Spleen (tissue), 11 donors: Measurements from ENCODE around the gene AK2. TPM values are rescaled to one million over a fixed set of nuclear protein-coding genes. Genes with fewer than 3 reads are reported as not detected.

Experiments
- DNase-seq: peaks from one replicate; pipeline ENCODE4 v3.0.0-alpha.2; 2020
- H3K27ac ChIP-seq, 8 donors: fragments of 200-600 bp; sonication (generic) in 7 of 8; 1 replicate in 4 of 8; 2 replicates in 4 of 8; pipeline versions ENCODE4 v1.5.0 to v1.8.0; 2016 to 2021; ENCODE audit warnings: inconsistent platforms in 4 of 8, mild to moderate bottlenecking in 4 of 8, moderate library complexity in 1 of 8
- H3K27me3 ChIP-seq, 7 donors: fragments of 200-600 bp; sonication (generic) in 6 of 7; replicated peaks in 1 of 7; 1 replicate in 4 of 7; 2 replicates in 3 of 7; pipeline versions ENCODE4 v1.5.0 to v1.8.0; 2016 to 2021; ENCODE audit warnings: inconsistent platforms in 3 of 7, mild to moderate bottlenecking in 1 of 7
- H3K36me3 ChIP-seq, 6 donors: fragments of 200-600 bp; sonication (generic) in 5 of 6; 1 replicate in 4 of 6; 2 replicates in 2 of 6; pipeline versions ENCODE4 v1.5.0 to v1.8.0; 2016 to 2021; ENCODE audit warnings: inconsistent platforms in 2 of 6
- H3K4me1 ChIP-seq, 6 donors: fragments of 200-600 bp; sonication (generic) in 5 of 6; 1 replicate in 3 of 6; 2 replicates in 3 of 6; pipeline versions ENCODE4 v1.5.0 to v1.8.0; 2016 to 2021; ENCODE audit warnings: inconsistent platforms in 3 of 6
- H3K4me3 ChIP-seq, 8 donors: fragments of 200-600 bp; sonication (generic) in 7 of 8; 1 replicate in 4 of 8; 2 replicates in 4 of 8; pipeline versions ENCODE4 v1.5.0 to v1.8.0; 2016 to 2021; ENCODE audit warnings: inconsistent platforms in 4 of 8, mild to moderate bottlenecking in 4 of 8, moderate library complexity in 2 of 8
- H3K9me3 ChIP-seq, 8 donors: fragments of 200-600 bp; sonication (generic) in 7 of 8; 1 replicate in 4 of 8; 2 replicates in 4 of 8; pipeline versions ENCODE4 v1.5.0 to v1.8.0; 2016 to 2021; ENCODE audit warnings: inconsistent platforms in 4 of 8
- CTCF ChIP-seq, 11 experiments: fragments of 200-600 bp in 7 of 11; fragments of 450-650 bp in 4 of 11; sonication (generic) in 4 of 11; IDR thresholded peaks in 8 of 11; conservative IDR thresholded peaks in 3 of 11; 1 replicate in 7 of 11; 2 replicates in 4 of 11; pipeline versions ENCODE4 v1.4.0 to v1.8.0; 2016 to 2021; ENCODE audit warnings: antibody characterized with exemption in 11 of 11, inconsistent platforms in 4 of 11, mild to moderate bottlenecking in 1 of 11
- POLR2A ChIP-seq, 3 donors: fragments of 450-650 bp; IDR thresholded peaks; one replicate each; pipeline ENCODE4 v1.5.1; 2017; ENCODE audit warnings: antibody characterized with exemption in 3 of 3, mild to moderate bottlenecking in 1 of 3
- POLR2AphosphoS5 ChIP-seq, 3 donors: sonication (generic); formaldehyde crosslinking; IDR thresholded peaks; one replicate each; pipeline ENCODE4 v1.5.1; 2017; ENCODE audit warnings: antibody characterized with exemption in 3 of 3
- WGBS, 5 donors: extraction: QIAGEN DNeasy Blood & Tissue Kit in 3 of 5; methylation state at CpG; one replicate each; pipeline versions ENCODE4 v1.1.5 to v1.1.7; 2013 to 2018; 5-methylcytosine and 5-hydroxymethylcytosine counted together
- intact Hi-C: fragments of 100-400 bp; cut with DNase I; formaldehyde crosslinking; loops from one replicate; pipeline ENCODE4 v1.15.0; 2023; ENCODE audit warnings: low total_unique reads
- polyA plus RNA-seq, 3 donors: library from polyadenylated mRNA; stranded (reverse); fragments of 200-250 nt; gene quantifications; one replicate each; pipeline ENCODE4 v1.2.1, GENCODE V29; 2013
- total RNA-seq, 7 donors: library from RNA; depleted of rRNA in 3 of 7; stranded (reverse); fragments of >200 nt in 3 of 7; fragmentation: NEBNext Ultra II Directional in 4 of 7; extraction: Animal tissue kit (Norgen Biotek cat#: 25700) in 4 of 7; gene quantifications; one replicate each; pipeline versions ENCODE4 v1.1.0 to v1.2.1, GENCODE V29; 2016 to 2021
- donor health status: healthy with polysubstance abuse.
- donor health status: DM: no; HTN: no; CAD: no; lungs with moderate emphysema.
- donor health status: DM: no; HTN: no; CAD: no.
- donor health status: Bipolar disorder and iron deficiency.
- donor health status: healthy.
- donor health status: DM: no; HTN: no; CAD: no.
- donor health status: DM: yes; HTN: yes; CAD: no.

The AK2 gene
- total and polyA plus RNA-seq, 10 donors = 42.8 to 139 (median 92.3) TPM

GRCh38 chr1:33032126-33032869 is 4.4 kb downstream of the AK2 start:
- H3K36me3 ChIP-seq = peaks cover 0 to 48% (median 7%) of the 10 kb centered on the region in 6 donors
- intact Hi-C loops = no loop called here
- peak overlapping the region in 6 of 8 donors; percentile 4 to 66 (median 32) for H3K27ac ChIP-seq
- no peak for DNase-seq
- TF ChIP-seq POLR2AphosphoS5 (IDR thresholded peaks at IDR 0.05) (no peak), CTCF (IDR thresholded peaks at IDR 0.05 in 8 of 11, conservative IDR thresholded peaks at IDR 0.05 in 3 of 11) (no peak)
- H3K9me3 ChIP-seq = no peaks in the 10 kb centered on the region
- H3K27me3 ChIP-seq = no peaks in the 10 kb centered on the region
- no peak overlapping the region for H3K4me3 ChIP-seq
- 37 to 56% (median 52%) methylated on average over 6 of the region's 6 CpGs for WGBS, 5 donors
- H3K4me1 ChIP-seq = peaks cover 15 to 95% (median 64%) of the 10 kb centered on the region in 6 donors

- Histone ChIP-seq H3K9me3 (no peaks in the 10 kb centered on the region), H3K36me3 (peaks cover 0 to 54% (median 7%) of the 10 kb centered on the region in 6 donors), H3K27me3 (no peaks in the 10 kb centered on the region), H3K4me3 (no peak overlapping the region), H3K4me1 (peaks cover 15 to 94% (median 60%) of the 10 kb centered on the region in 6 donors), H3K27ac (peak overlapping the region in 5 of 8 donors; percentile 4 to 66 (median 36))
- WGBS, 5 donors = 58 to 82% (median 71%) methylated on average over 4 of the region's 4 CpGs
- intact Hi-C loops = no loop called here
- no peak for DNase-seq
- TF ChIP-seq CTCF (IDR thresholded peaks at IDR 0.05 in 8 of 11, conservative IDR thresholded peaks at IDR 0.05 in 3 of 11) (no peak), POLR2AphosphoS5 (IDR thresholded peaks at IDR 0.05) (no peak), POLR2A (IDR thresholded peaks at IDR 0.05) (no peak)
Measured at GRCh38 chr1:33031506-33031905, 5.2 kb downstream of the AK2 start.

GRCh38 chr1:33030575-33030974 is 6.1 kb downstream of the AK2 start:
- no peak overlapping the region for H3K4me3 ChIP-seq
- peak overlapping the region in 4 of 8 donors; percentile 3 to 66 (median 47) for H3K27ac ChIP-seq
- WGBS, 5 donors = 69 to 96% (median 80%) methylated on average over 2 of the region's 2 CpGs
- intact Hi-C loops = no loop called here
- H3K4me1 ChIP-seq = peaks cover 12 to 91% (median 57%) of the 10 kb centered on the region in 6 donors
- no peaks in the 10 kb centered on the region for H3K9me3 ChIP-seq
- no peak for DNase-seq
- no peaks in the 10 kb centered on the region for H3K27me3 ChIP-seq
- no peak for TF ChIP-seq POLR2A (IDR thresholded peaks at IDR 0.05)
- TF ChIP-seq POLR2AphosphoS5 (IDR thresholded peaks at IDR 0.05) = no peak
- TF ChIP-seq CTCF (IDR thresholded peaks at IDR 0.05 in 8 of 11, conservative IDR thresholded peaks at IDR 0.05 in 3 of 11) = no peak
- H3K36me3 ChIP-seq = peaks cover 0 to 54% (median 7%) of the 10 kb centered on the region in 6 donors

GRCh38 chr1:33029921-33030320 is 6.8 kb downstream of the AK2 start:
- Histone ChIP-seq H3K4me1 (peaks cover 6 to 91% (median 57%) of the 10 kb centered on the region in 6 donors), H3K9me3 (no peaks in the 10 kb centered on the region), H3K4me3 (no peak overlapping the region), H3K36me3 (peaks cover 0 to 54% (median 7%) of the 10 kb centered on the region in 6 donors), H3K27me3 (no peaks in the 10 kb centered on the region), H3K27ac (no peak overlapping the region)
- TF ChIP-seq POLR2AphosphoS5 (IDR thresholded peaks at IDR 0.05) (no peak), POLR2A (IDR thresholded peaks at IDR 0.05) (no peak), CTCF (IDR thresholded peaks at IDR 0.05 in 8 of 11, conservative IDR thresholded peaks at IDR 0.05 in 3 of 11) (no peak)
- intact Hi-C loops = no loop called here
- WGBS, 5 donors = 84 to 97% (median 89%) methylated on average over 5 of the region's 5 CpGs
- no peak for DNase-seq
